GM12878 (cell line): ENCODE measurements around the gene DAB2. TPM values are rescaled to one million over a fixed set of nuclear protein-coding genes. Genes with fewer than 3 reads are reported as not detected.

Experiments
- ATAC-seq: fragments of 200-7000 bp; cut with Tn5 transposase; 3 replicates; pipeline ENCODE4 v1.9.1; 2020; ENCODE audit warnings: mild to moderate bottlenecking, moderate library complexity
- BruUV-seq: library from RNA; stranded (reverse); fragments of 400-500 nt; replicated peaks from 2 replicates; lab custom pipeline; 2021; lab: Mats Ljungman, UMichigan
- CTCF ChIA-PET: fragments of 300-600 bp; sonication (Branson Sonifier 250); formaldehyde crosslinking; extraction: SDS; loops from one replicate; lab custom pipeline; 2021; ENCODE audit warnings: inconsistent platforms; lab: Yijun Ruan, JAX
- POLR2A ChIA-PET: fragments of 350-600 bp; formaldehyde crosslinking; extraction: SDS; loops from one replicate; lab custom pipeline; 2021; ENCODE audit warnings: inconsistent platforms; lab: Charles Lee
- RAD21 ChIA-PET: fragments of 300-600 bp; sonication (Branson Sonifier 250); formaldehyde crosslinking; loops from one replicate; lab custom pipeline; 2023; ENCODE audit warnings: antibody characterized with exemption; ENCODE audit not compliant: unreplicated experiment; lab: Charles Lee
- SMC1A ChIA-PET: fragments of 300-600 bp; sonication (Branson Sonifier 250); formaldehyde crosslinking; loops from one replicate; lab custom pipeline; 2023; ENCODE audit not compliant: unreplicated experiment, uncharacterized antibody; lab: Charles Lee
- DNase-seq: peaks from one replicate; pipeline ENCODE4 v3.0.0-alpha.2; 2011; ENCODE audit warnings: low read depth, low spot score
- FAIRE-seq: peaks from 3 replicates; lab custom pipeline; 2011; peaks lifted over from hg19 to GRCh38; lab: Jason Lieb, UNC
- H2AFZ ChIP-seq: 2 replicates; pipeline ENCODE4 v1.6.0; 2011; ENCODE audit warnings: low read depth, low read length, control low read depth; ENCODE audit not compliant: control insufficient read depth
- H3K27ac ChIP-seq: 2 replicates; pipeline ENCODE4 v1.5.1; 2011; ENCODE audit warnings: control low read depth; ENCODE audit not compliant: control insufficient read depth, insufficient read depth
- H3K27me3 ChIP-seq, 2 experiments: replicated peaks in 1 of 2; 2 replicates each; pipeline versions ENCODE4 v1.6.0 to v1.6.1; 2011; ENCODE audit warnings: low read length in 1 of 2; ENCODE audit not compliant: control insufficient read depth in 2 of 2, insufficient read depth in 2 of 2
- H3K36me3 ChIP-seq, 2 experiments: 2 replicates each; pipeline ENCODE4 v1.5.1; 2011; ENCODE audit warnings: low read length in 1 of 2; ENCODE audit not compliant: control insufficient read depth in 2 of 2, insufficient read depth in 2 of 2
- H3K4me1 ChIP-seq: 2 replicates; pipeline ENCODE4 v1.6.1; 2011; ENCODE audit warnings: mild to moderate bottlenecking, low read length, moderate library complexity, mixed read lengths; ENCODE audit not compliant: control insufficient read depth, insufficient read depth
- H3K4me2 ChIP-seq: 2 replicates; pipeline ENCODE4 v1.6.0; 2011; ENCODE audit warnings: control low read depth; ENCODE audit not compliant: control insufficient read depth, insufficient read depth
- H3K4me3 ChIP-seq: fragments of 200-600 bp; sonication (generic); 2 replicates; pipeline ENCODE4 v1.5.1; 2016
- H3K79me2 ChIP-seq: 2 replicates; pipeline ENCODE4 v1.6.0; 2011; ENCODE audit warnings: low read length; ENCODE audit not compliant: control insufficient read depth, insufficient read depth
- H3K9ac ChIP-seq: 2 replicates; pipeline ENCODE4 v1.8.0; 2011; ENCODE audit warnings: low read length, control low read depth, mixed read lengths; ENCODE audit not compliant: control insufficient read depth, insufficient read depth
- H3K9me3 ChIP-seq: replicated peaks from 3 replicates; pipeline ENCODE4 v1.5.1; 2011; ENCODE audit warnings: mild to moderate bottlenecking, low read length; ENCODE audit not compliant: control insufficient read depth, insufficient read depth
- H4K20me1 ChIP-seq: 2 replicates; pipeline ENCODE4 v1.6.0; 2011; ENCODE audit not compliant: control insufficient read depth, insufficient read depth
- ATF3 ChIP-seq: IDR thresholded peaks from 2 replicates; pipeline ENCODE4 v1.6.1; 2011; ENCODE audit warnings: low read depth, mild to moderate bottlenecking, low read length, moderate library complexity, borderline replicate concordance; ENCODE audit errors: extremely low read depth
- KLF5 ChIP-seq: fragments of 450-650 bp; IDR thresholded peaks from 2 replicates; pipeline ENCODE4 v1.6.1; 2014; ENCODE audit warnings: mild to moderate bottlenecking; ENCODE audit not compliant: partially characterized antibody
- MTA2 ChIP-seq: fragments of 450-650 bp; IDR thresholded peaks from 2 replicates; pipeline ENCODE4 v1.6.1; 2016; ENCODE audit warnings: low read depth, mild to moderate bottlenecking, moderate library complexity
- MTA3 ChIP-seq: IDR thresholded peaks from 2 replicates; pipeline ENCODE4 v1.6.1; 2012; ENCODE audit warnings: low read length, inconsistent platforms, borderline replicate concordance
- PML ChIP-seq: IDR thresholded peaks from 2 replicates; pipeline ENCODE4 v1.6.1; 2012; ENCODE audit warnings: low read length, inconsistent platforms
- RB1 ChIP-seq: fragments of 450-650 bp; formaldehyde crosslinking; IDR thresholded peaks from 2 replicates; pipeline ENCODE4 v1.6.1; 2017; ENCODE audit warnings: mild to moderate bottlenecking, borderline replicate concordance
- RELB ChIP-seq: fragments of 450-650 bp; IDR thresholded peaks from 2 replicates; pipeline ENCODE4 v1.6.1; 2017; ENCODE audit warnings: low read depth, mild to moderate bottlenecking, moderate library complexity
- SP1 ChIP-seq: IDR thresholded peaks from one replicate; pipeline ENCODE4 v1.6.1; 2011; ENCODE audit warnings: low read depth, low read length
- ZBED1 ChIP-seq: IDR thresholded peaks from 2 replicates; pipeline ENCODE4 v1.6.1; 2016; ENCODE audit warnings: borderline replicate concordance
- ZBTB40 ChIP-seq: fragments of 450-650 bp; IDR thresholded peaks from 2 replicates; pipeline ENCODE4 v1.6.1; 2016; ENCODE audit warnings: mild to moderate bottlenecking, moderate library complexity, borderline replicate concordance
- WGBS: methylation state at CpG from one replicate; pipeline ENCODE4 v1.1.6; 2016; ENCODE audit warnings: low lambda C conversion rate; ENCODE audit not compliant: insufficient replicate concordance, insufficient coverage; ENCODE audit errors: missing lambda C conversion rate; 5-methylcytosine and 5-hydroxymethylcytosine counted together
- in situ Hi-C: fragments of 300-500 bp; cut with MboI; formaldehyde crosslinking; loops from 9 replicates; pipeline ENCODE4 v1.14.3; 2018; ENCODE audit warnings: mixed read lengths
- intact Hi-C: fragments of 100-400 bp; cut with micrococcal nuclease; formaldehyde crosslinking; loops from one replicate; pipeline ENCODE4 v1.14.2; 2022; ENCODE audit not compliant: unreplicated experiment
- polyA plus RNA-seq, 11 experiments: library from polyadenylated mRNA; depleted of rRNA in 4 of 11; unstranded in 6 of 11; stranded (reverse) in 5 of 11; fragments of >200 nt; fragmentation: Nextera tagmentation in 4 of 11; fragmentation: Illumina TruSeq in 1 of 11; extraction: Ambion mirVana in 4 of 11; extraction: Trizol in 1 of 11; gene quantifications; 1 replicate in 1 of 11; 2 replicates in 10 of 11; pipeline versions ENCODE4 v1.2.1 to v1.2.3, GENCODE V29; 2011 to 2016; ENCODE audit warnings: inconsistent platforms in 2 of 11, missing spikeins in 2 of 11, low read depth in 1 of 11
- total RNA-seq, 4 experiments: library from RNA; depleted of rRNA in 3 of 4; stranded (reverse); fragments of >200 nt in 3 of 4; fragmentation: Illumina TruSeq in 1 of 4; extraction: Trizol in 1 of 4; gene quantifications; 2 replicates each; pipeline versions ENCODE4 v1.2.1 to v1.2.3, GENCODE V29; 2013 to 2021

Gene DAB2
- total and polyA plus RNA-seq, 10 of the 15 experiments (the other 5 are each of a cell fraction or from before 2014, with no cell fraction given) = 0.05 to 0.23 (median 0.11) TPM; not detected in 7

- TF ChIP-seq RELB (no peak), SP1 (no peak), ATF3 (no peak), MTA3 (no peak)
Observed at GRCh38 chr5:39469777-39470415, 45.1 kb upstream of the DAB2 start (continued).

GRCh38 chr5:39469176-39469575 lies 44.4 kb upstream of the DAB2 start:
- H3K27me3 ChIP-seq = no peaks in the 10 kb centered on the region
- in situ Hi-C loops = no loop called here
- TF ChIP-seq ZBTB40 (no peak), RB1 (no peak), KLF5 (no peak), ZBED1 (no peak), MTA2 (no peak), PML (no peak)
- ChIA-PET POLR2A (no interaction called here), SMC1A (no interaction called here), CTCF (no interaction called here), RAD21 (no interaction called here)
- H3K4me2 ChIP-seq = no peak overlapping the region
- no peak overlapping the region for H2AFZ ChIP-seq
- H3K4me3 ChIP-seq = no peak overlapping the region
- no peak for ATAC-seq
- no peak for DNase-seq
- H3K4me1 ChIP-seq = no peaks in the 10 kb centered on the region
- no peaks in the 10 kb centered on the region for H3K9me3 ChIP-seq
- H3K9ac ChIP-seq = no peak overlapping the region
- intact Hi-C loops = no loop called here
- no TSS peak for BruUV-seq
- no peaks in the 10 kb centered on the region for H4K20me1 ChIP-seq
- no peaks in the 10 kb centered on the region for H3K36me3 ChIP-seq
- WGBS = 73% methylated on average over 1 of the region's 1 CpG
- H3K79me2 ChIP-seq = no peaks in the 10 kb centered on the region
- no peak for FAIRE-seq
- no peak overlapping the region for H3K27ac ChIP-seq
